Measurements from ENCODE around the gene NLGN1.

The NLGN1 gene

DNA sequence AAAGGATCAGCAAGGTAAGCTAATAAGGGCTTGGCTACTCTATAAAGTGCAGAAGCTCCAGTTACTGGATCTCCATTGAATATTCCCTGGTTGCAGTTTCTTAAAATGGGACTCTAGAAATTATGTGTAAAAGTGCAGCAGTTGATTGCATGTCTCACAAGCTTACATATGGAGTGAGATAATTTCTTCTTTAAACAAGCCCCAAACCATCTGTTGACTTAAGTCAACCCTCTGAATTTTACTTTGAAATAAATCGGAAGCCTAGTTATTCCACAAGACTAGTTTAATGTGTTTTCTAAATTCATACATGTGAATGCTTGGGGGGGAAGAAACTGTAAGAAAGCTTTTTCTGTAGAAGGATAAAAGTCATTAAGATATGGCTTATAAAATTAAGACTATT lies 664.2 kb downstream of the NLGN1 start:
- TF ChIP-seq GATA3 (IDR thresholded peaks at IDR 0.05; ENCODE audit: low read depth, low read length) = no peak
- TF ChIP-seq GATA2 (IDR thresholded peaks at IDR 0.05; ENCODE audit: low read depth, low read length) = no peak

DNA sequence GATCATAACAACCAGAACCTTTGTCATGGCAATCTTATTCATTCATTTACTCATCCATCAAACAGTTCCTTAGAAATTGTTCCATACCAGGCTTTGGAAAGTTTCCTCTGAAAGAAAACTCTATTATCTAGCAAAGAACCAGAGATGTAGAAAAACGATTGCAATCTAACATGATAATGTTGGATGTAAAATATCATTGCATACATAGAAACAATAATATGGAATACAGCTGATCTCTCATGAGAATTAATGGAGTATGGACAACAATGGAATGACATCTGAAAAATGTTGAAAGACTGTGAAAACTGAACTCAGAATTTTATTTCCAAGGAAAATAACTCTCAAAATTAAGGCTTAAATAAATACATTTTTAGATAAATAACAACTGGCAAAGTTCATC lies 665.4 kb downstream of the NLGN1 start:
- no peak for TF ChIP-seq GATA2 (IDR thresholded peaks at IDR 0.05; ENCODE audit: low read depth, low read length)
- no peak for TF ChIP-seq GATA3 (IDR thresholded peaks at IDR 0.05; ENCODE audit: low read depth, low read length)

DNA sequence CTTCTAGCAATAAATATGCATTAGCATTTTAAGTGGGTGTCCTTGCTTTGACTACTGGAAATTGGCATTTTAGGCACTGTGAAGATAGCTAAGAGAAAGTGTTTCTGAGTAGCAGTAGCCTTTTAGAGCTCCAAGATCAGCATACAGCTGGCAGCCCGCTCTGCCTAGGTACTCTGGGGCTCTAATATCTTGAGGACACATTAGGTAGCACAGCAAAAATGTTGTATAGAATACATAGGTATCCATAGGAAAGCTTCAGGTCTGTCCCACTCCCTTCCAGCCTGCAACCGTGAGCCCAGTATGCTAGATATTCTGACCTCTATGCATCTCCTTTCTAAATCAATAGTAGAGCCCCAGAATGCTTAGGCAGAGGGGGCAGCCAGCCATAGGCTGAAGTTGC lies 670.5 kb downstream of the NLGN1 start:
- TF ChIP-seq GATA3 (IDR thresholded peaks at IDR 0.05; ENCODE audit: low read depth, low read length) = no peak
- no peak for TF ChIP-seq GATA2 (IDR thresholded peaks at IDR 0.05; ENCODE audit: low read depth, low read length)

DNA sequence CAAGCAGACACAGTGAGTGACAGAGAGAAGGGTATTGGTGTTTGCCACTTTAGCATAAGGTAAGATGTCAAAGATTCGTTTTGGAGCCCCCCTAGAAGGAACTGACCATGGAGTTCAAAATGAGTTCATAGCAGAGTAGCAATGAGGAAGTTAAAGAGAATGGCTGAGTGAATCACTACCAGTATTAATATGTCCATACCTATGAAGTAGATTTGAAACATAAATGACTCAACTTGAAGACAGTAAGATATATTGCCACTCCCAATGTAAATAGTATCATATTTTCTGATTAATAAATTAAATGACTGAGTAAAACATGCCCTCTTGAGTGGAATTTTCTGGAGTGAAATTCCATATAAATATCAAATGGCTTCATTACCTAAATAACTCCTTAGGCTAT lies 675.1 kb downstream of the NLGN1 start:
- TF ChIP-seq GATA3 (IDR thresholded peaks at IDR 0.05; ENCODE audit: low read depth, low read length) = no peak
- no peak for TF ChIP-seq GATA2 (IDR thresholded peaks at IDR 0.05; ENCODE audit: low read depth, low read length)

DNA sequence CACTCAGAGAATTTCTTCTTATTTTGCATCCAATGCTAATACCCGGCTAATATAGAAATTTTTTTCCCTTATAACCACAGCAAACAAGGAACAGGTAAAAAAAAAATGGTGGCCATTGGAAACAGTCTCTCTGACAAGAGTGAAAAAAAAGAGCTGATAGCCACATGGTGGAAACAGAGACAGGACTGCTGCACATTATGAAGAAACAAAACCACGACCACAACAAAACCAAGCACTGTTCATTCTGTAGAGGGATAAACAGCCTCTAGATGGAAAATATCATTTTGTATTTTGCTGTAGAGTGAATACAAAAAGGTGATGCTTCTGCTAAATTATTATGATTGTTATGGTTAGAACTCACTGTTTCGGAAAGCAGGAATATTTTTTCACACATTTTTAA lies 686.2 kb downstream of the NLGN1 start:
- no peak for TF ChIP-seq GATA2 (IDR thresholded peaks at IDR 0.05; ENCODE audit: low read depth, low read length)
- TF ChIP-seq GATA3 (IDR thresholded peaks at IDR 0.05; ENCODE audit: low read depth, low read length) = no peak

DNA sequence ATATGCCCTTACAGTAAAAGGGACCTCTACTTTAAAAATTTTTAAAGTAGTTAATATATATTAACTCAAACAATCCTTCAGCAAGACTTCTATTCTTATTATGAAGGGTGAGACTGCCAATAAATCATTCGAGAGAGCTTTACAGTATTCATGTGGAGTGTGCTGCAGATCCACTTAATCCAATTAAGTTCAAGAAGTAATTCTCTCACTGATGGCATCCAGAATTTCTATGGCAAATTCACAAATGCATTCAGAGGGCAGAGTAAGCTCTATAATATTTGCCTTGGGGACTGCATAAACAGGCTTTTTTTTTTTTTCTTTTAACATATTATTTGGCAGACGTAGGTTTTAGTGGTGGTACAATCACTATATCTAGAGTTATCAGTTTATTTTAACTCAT lies 692.0 kb downstream of the NLGN1 start:
- TF ChIP-seq GATA2 (IDR thresholded peaks at IDR 0.05; ENCODE audit: low read depth, low read length) (no peak), GATA3 (IDR thresholded peaks at IDR 0.05; ENCODE audit: low read depth, low read length) (no peak)

DNA sequence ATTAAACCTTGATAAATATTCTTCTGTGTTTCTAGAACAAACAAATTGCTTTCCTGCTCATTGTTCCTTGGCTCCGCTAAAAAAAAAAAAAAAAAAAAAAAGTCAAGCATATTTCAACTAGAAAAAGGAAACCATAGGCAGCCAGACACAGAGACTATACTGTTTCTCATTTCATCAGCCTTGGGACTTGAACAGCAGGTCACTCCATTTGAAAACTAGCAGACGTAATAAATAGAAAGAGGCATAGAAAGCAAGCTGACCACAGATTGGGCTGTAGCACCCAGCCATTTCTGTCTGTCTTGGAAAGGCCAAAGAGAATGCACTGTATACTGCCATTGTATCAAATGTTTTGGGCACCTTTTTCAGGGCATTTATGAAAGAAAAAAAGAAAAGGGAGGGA lies 697.1 kb downstream of the NLGN1 start:
- no peak for TF ChIP-seq GATA2 (IDR thresholded peaks at IDR 0.05; ENCODE audit: low read depth, low read length)
- no peak for TF ChIP-seq GATA3 (IDR thresholded peaks at IDR 0.05; ENCODE audit: low read depth, low read length)

DNA sequence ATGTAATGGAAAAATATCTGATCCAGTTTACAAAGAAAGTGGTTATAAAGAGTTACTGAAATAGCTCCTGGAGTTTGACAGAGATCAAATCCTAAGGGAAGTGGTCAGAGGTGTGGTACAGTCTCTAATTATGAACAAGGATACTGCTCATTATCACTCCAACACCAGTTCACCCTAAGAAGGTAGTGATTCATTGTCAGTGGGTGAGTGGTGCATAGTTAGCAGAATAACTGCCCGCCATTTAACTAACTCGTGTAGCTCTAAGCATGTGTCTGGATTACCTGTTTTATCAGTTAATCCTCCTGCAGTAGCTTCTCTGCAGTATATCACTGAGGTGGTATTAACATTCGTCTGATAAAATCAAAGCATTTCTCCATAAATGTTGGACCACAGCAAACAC lies 700.1 kb downstream of the NLGN1 start:
- TF ChIP-seq GATA2 (IDR thresholded peaks at IDR 0.05; ENCODE audit: low read depth, low read length) (no peak), GATA3 (IDR thresholded peaks at IDR 0.05; ENCODE audit: low read depth, low read length) (no peak)

DNA sequence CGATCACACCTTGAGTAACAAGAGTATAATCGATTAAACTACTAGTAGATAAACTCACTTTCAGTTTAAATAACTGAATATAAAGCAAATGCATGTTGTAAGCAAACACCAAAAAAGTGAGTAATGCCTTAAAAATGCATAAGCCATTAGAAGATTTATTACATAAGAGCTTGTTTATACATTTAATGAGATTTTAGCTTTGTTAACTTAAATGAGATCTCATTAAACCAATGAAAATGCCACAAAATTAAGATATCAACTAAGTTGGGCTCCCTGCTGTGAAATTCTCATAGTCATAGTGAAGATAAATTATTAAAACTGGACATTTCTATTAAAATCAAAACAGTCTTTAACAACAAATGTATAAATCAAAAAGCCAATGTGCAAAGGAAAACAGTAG lies 701.2 kb downstream of the NLGN1 start:
- no peak for TF ChIP-seq GATA2 (IDR thresholded peaks at IDR 0.05; ENCODE audit: low read depth, low read length)
- TF ChIP-seq GATA3 (IDR thresholded peaks at IDR 0.05; ENCODE audit: low read depth, low read length) = no peak

DNA sequence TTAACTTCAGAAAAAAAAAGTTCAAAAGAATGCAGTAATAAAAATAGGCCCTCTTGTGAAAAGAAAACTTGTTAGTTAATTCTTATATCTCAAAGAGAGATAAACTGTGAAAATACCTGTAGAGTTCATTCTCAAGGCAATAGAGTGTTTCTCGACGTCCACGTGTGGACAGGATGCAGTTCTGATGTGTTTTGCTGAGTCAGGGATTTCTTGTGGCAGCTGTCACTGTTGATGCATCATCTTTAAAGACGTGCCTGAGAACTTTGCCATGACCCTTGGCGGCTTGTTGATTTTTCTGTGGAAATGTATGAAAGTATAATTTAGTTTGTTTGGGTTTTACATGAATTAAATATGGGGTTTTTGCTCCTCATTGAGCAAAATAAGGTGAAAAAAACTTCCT lies 702.2 kb downstream of the NLGN1 start:
- TF ChIP-seq GATA3 (IDR thresholded peaks at IDR 0.05; ENCODE audit: low read depth, low read length) = no peak

DNA sequence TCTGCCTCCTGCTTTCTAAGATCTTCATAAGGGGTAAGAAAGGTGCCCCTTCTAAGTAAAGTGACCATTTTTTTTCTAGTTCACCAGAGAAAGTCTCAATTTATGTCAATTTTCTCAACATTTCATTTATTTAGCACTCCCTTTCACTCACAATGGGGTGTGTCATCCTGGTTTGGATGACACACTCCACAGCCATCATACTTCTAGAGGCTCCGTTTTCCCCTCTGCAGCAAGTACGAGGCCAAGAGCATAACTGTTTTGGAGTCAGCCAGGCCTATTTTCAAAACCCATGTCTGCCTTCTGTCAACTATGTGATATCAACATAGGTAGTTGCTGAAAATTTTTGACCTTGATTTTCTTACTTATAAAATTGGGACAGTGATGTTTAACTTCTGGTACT lies 703.2 kb downstream of the NLGN1 start:
- TF ChIP-seq GATA3 (IDR thresholded peaks at IDR 0.05; ENCODE audit: low read depth, low read length) (no peak), GATA2 (IDR thresholded peaks at IDR 0.05; ENCODE audit: low read depth, low read length) (no peak)

DNA sequence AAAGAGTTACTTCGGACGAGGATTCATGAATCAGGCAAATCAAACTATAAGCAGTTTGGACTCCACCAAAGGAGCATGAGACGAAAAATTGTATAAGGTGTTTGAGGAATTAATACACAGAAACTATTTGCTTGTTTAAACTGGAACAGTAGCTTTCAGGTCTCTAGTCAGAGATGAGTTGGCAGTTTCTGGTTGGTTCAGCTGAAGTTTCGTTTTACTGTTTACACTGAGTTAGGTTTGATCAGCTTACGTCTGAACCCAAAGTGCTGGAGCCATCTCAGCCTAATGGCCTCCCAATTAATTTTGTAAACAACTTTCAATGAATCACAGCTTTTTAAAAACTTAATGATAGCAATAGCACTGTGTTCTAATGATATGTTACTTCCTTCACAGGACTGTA lies 703.7 kb downstream of the NLGN1 start:
- TF ChIP-seq GATA3 (IDR thresholded peaks at IDR 0.05; ENCODE audit: low read depth, low read length) = no peak
- TF ChIP-seq GATA2 (IDR thresholded peaks at IDR 0.05; ENCODE audit: low read depth, low read length) = no peak

DNA sequence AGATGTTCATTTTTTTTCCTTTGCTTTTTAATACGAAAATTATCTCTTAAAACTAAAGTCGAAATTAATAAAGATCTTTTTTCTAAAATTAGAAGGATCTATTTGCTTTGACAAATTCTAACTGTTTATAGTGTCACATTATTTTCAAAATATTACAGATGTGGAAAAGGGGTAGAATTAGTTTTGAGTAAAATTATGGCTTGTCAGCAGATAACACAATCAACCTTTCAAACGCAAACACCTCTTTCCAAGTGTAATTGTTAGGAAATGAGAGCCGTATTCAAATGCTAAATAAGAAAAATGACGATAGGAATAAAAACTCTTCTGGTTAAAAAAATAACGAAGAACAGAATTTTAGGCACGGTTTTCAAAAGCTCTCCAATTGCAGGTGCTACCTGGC lies 704.7 kb downstream of the NLGN1 start:
- TF ChIP-seq GATA3 (IDR thresholded peaks at IDR 0.05; ENCODE audit: low read depth, low read length) (no peak), GATA2 (IDR thresholded peaks at IDR 0.05; ENCODE audit: low read depth, low read length) (no peak)

DNA sequence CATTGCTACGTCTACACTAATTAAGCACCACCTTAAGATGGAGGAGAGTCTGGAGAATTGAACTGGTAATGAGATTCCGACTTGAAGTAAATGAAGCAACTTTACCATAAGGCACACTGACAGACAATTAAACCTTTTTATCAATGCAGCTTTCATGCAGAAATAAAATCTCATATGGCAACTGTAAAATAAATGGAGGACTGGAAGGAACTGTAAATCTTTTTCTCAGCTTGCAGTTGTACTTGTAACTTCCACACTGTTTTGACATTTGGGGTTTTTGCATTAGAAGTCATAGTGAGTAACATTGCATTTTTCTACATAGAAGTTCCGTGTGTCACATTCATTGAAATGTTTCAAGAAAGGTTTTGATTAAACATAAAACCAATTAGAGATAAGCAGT lies 705.3 kb downstream of the NLGN1 start:
- TF ChIP-seq GATA3 (IDR thresholded peaks at IDR 0.05; ENCODE audit: low read depth, low read length) (no peak), GATA2 (IDR thresholded peaks at IDR 0.05; ENCODE audit: low read depth, low read length) (no peak)

DNA sequence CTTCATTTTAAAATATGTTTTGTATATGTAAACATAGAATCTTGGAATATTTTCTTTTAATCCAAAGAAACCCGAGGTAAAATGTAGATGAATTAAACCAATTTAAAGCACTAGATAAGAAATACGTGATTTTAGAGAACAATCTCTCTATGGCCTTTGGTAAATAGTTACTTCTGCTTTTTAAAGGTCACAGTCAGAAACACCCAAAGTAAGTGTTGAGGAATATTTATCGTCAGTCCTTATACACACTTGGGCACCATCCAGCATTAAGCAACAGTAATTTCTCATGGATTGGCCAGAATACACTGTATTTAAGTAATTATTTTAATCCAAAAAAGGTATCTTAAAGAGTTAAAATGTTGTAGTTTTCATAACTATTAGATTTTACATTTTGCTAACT lies 713.2 kb downstream of the NLGN1 start:
- no peak for TF ChIP-seq GATA2 (IDR thresholded peaks at IDR 0.05; ENCODE audit: low read depth, low read length)
- TF ChIP-seq GATA3 (IDR thresholded peaks at IDR 0.05; ENCODE audit: low read depth, low read length) = no peak

DNA sequence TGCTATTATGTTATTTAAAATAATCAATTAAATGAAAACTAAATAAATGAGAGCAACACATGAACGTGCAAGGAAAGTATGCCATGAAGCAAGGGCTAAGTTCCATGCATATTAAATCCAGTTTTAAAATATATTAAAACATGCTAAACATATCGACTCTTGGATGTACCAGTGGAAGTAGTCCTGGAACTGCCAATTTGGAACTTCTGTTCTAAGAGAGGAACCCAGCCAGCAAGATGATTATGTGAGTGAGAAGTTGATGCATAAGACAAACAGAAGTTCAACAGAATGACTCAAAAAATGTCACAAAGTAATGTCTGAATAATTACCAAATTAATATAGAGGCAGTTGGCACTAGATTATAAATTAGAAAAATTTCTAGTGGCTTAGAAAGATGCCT lies 714.2 kb downstream of the NLGN1 start:
- TF ChIP-seq GATA3 (IDR thresholded peaks at IDR 0.05; ENCODE audit: low read depth, low read length) (no peak), GATA2 (IDR thresholded peaks at IDR 0.05; ENCODE audit: low read depth, low read length) (no peak)

All from SH-SY5Y (cell line).